ENCODE results near the gene PHRF1. TPM values are rescaled to one million over a fixed set of nuclear protein-coding genes. Genes with fewer than 3 reads are reported as not detected.

Gene PHRF1
- total RNA-seq, 1 experiment from 2014 or later, result 43.9 TPM

- no peaks in the 10 kb centered on the region for H3K4me1 Mint-ChIP-seq (ENCODE audit: low read depth, unreplicated experiment)
- intact Hi-C loops (cut with micrococcal nuclease; ENCODE audit: unreplicated experiment), result no loop called here
- H3K9me3 Mint-ChIP-seq (ENCODE audit: unreplicated experiment), result no peaks in the 10 kb centered on the region
- no peak for TF ChIP-seq CTCF (IDR thresholded peaks at IDR 0.05; ENCODE audit: insufficient read depth in 1 of 2, low read depth in 1 of 2, low read length in 1 of 2, severe bottlenecking in 1 of 2, unreplicated experiment in 1 of 2)
- no TSS peak for BruUV-seq (replicated peaks)
- peaks cover 18% of the 10 kb centered on the region for H3K36me3 ChIP-seq (ENCODE audit: control insufficient read depth, insufficient read depth, low read length)
- H3K27me3 Mint-ChIP-seq (ENCODE audit: insufficient read depth, unreplicated experiment), result no peaks in the 10 kb centered on the region
- H3K4me1 ChIP-seq, result peaks cover under 1% of the 10 kb centered on the region; the same call in 1 of the 2 replicates
- H3K36me3 Mint-ChIP-seq (ENCODE audit: insufficient read depth, unreplicated experiment), result peaks cover 94% of the 10 kb centered on the region
- CTCF ChIA-PET, result no interaction called here
- no peak overlapping the region for H3K4me3 Mint-ChIP-seq (ENCODE audit: unreplicated experiment)
- no peak for DNase-seq
- no peaks in the 10 kb centered on the region for H3K9me3 ChIP-seq
- H3K27me3 ChIP-seq (replicated peaks; ENCODE audit: control insufficient read depth, insufficient read depth, low read length), result no peaks in the 10 kb centered on the region
- H3K27ac Mint-ChIP-seq (ENCODE audit: unreplicated experiment), result peak overlapping the region; percentile 69
- no peak overlapping the region for H3K4me3 ChIP-seq (ENCODE audit: low read depth, low read length)
- POLR2A ChIA-PET, result interaction anchor here (0.6 kb wide), 1 partner anchor 17 kb away, joined by 3 read pairs; no protein-coding TSS in a partner anchor
Observed at GRCh38 chr11:607971-608659, 31.8 kb downstream of the PHRF1 start.

GRCh38 chr11:608791-609251, 32.6 kb downstream of the PHRF1 start:
- Histone ChIP-seq H3K4me3 (ENCODE audit: low read depth, low read length) (no peak overlapping the region), H3K9me3 (no peaks in the 10 kb centered on the region), H3K4me1 (peaks cover 6% of the 10 kb centered on the region), H3K27me3 (replicated peaks; ENCODE audit: control insufficient read depth, insufficient read depth, low read length) (no peaks in the 10 kb centered on the region), H3K36me3 (ENCODE audit: control insufficient read depth, insufficient read depth, low read length) (peaks cover 18% of the 10 kb centered on the region)
- TF ChIP-seq CTCF (IDR thresholded peaks at IDR 0.05; ENCODE audit: insufficient read depth in 1 of 2, low read depth in 1 of 2, low read length in 1 of 2, severe bottlenecking in 1 of 2, unreplicated experiment in 1 of 2), result no peak
- BruUV-seq (replicated peaks), result TSS peak; percentile 29
- Mint-ChIP-seq H3K36me3 (ENCODE audit: insufficient read depth, unreplicated experiment) (peaks cover 94% of the 10 kb centered on the region), H3K9me3 (ENCODE audit: unreplicated experiment) (no peaks in the 10 kb centered on the region), H3K4me1 (ENCODE audit: low read depth, unreplicated experiment) (no peaks in the 10 kb centered on the region), H3K4me3 (ENCODE audit: unreplicated experiment) (no peak overlapping the region), H3K27me3 (ENCODE audit: insufficient read depth, unreplicated experiment) (no peaks in the 10 kb centered on the region), H3K27ac (ENCODE audit: unreplicated experiment) (peak overlapping the region; percentile 69)
- intact Hi-C loops (cut with micrococcal nuclease; ENCODE audit: unreplicated experiment), result no loop called here
- ChIA-PET CTCF (no interaction called here), POLR2A (interaction anchor here (0.6 kb wide), 1 partner anchor 18 kb away, joined by 3 read pairs; no protein-coding TSS in a partner anchor)
- no peak for DNase-seq

GRCh38 chr11:609341-609811, 33.1 kb downstream of the PHRF1 start:
- TF ChIP-seq CTCF (IDR thresholded peaks at IDR 0.05; ENCODE audit: insufficient read depth in 1 of 2, low read depth in 1 of 2, low read length in 1 of 2, severe bottlenecking in 1 of 2, unreplicated experiment in 1 of 2), result no peak
- Mint-ChIP-seq H3K36me3 (ENCODE audit: insufficient read depth, unreplicated experiment) (peaks cover 94% of the 10 kb centered on the region), H3K27me3 (ENCODE audit: insufficient read depth, unreplicated experiment) (no peaks in the 10 kb centered on the region), H3K4me1 (ENCODE audit: low read depth, unreplicated experiment) (peaks cover 2% of the 10 kb centered on the region), H3K4me3 (ENCODE audit: unreplicated experiment) (no peak overlapping the region), H3K9me3 (ENCODE audit: unreplicated experiment) (no peaks in the 10 kb centered on the region), H3K27ac (ENCODE audit: unreplicated experiment) (no peak overlapping the region)
- Histone ChIP-seq H3K4me1 (peaks cover 11% of the 10 kb centered on the region), H3K36me3 (ENCODE audit: control insufficient read depth, insufficient read depth, low read length) (peaks cover 18% of the 10 kb centered on the region), H3K4me3 (ENCODE audit: low read depth, low read length) (no peak overlapping the region), H3K9me3 (no peaks in the 10 kb centered on the region), H3K27me3 (replicated peaks; ENCODE audit: control insufficient read depth, insufficient read depth, low read length) (no peaks in the 10 kb centered on the region)
- ChIA-PET CTCF (no interaction called here), POLR2A (no interaction called here)
- BruUV-seq (replicated peaks), result no TSS peak
- intact Hi-C loops (cut with micrococcal nuclease; ENCODE audit: unreplicated experiment), result no loop called here
- no peak for DNase-seq

Measured in Caco-2 (cell line).